GM10248 (cell line): ENCODE measurements around the gene ABCB9.
"Not testable (repeated sequence)": the region's sequence is repeated elsewhere in the genome, so short reads cannot be mapped to it uniquely, and the experiment has no call there.

Experiments used
- CTCF ChIA-PET: fragments of 300-600 bp; sonication (Branson Sonifier 250); formaldehyde crosslinking; extraction: SDS; loops from one replicate; lab custom pipeline; 2021; ENCODE audit warnings: antibody characterized with exemption; lab: Yijun Ruan, JAX
- POLR2A ChIA-PET: fragments of 350-650 bp; sonication (Branson Sonifier 250); formaldehyde crosslinking; extraction: SDS; loops from one replicate; lab custom pipeline; 2020; ENCODE audit warnings: antibody characterized with exemption; lab: Yijun Ruan, JAX
- DNase-seq: peaks from one replicate; pipeline ENCODE4 v3.0.0; 2012; ENCODE audit errors: extremely low spot score
- TF ChIP-seq, protein P1 (sequence below): IDR thresholded peaks from 2 replicates; pipeline ENCODE4 v1.5.1; 2012; ENCODE audit warnings: mild to moderate bottlenecking, low read depth; ENCODE audit errors: extremely low read depth, missing control alignments, control extremely low read depth

Gene ABCB9

DNA sequence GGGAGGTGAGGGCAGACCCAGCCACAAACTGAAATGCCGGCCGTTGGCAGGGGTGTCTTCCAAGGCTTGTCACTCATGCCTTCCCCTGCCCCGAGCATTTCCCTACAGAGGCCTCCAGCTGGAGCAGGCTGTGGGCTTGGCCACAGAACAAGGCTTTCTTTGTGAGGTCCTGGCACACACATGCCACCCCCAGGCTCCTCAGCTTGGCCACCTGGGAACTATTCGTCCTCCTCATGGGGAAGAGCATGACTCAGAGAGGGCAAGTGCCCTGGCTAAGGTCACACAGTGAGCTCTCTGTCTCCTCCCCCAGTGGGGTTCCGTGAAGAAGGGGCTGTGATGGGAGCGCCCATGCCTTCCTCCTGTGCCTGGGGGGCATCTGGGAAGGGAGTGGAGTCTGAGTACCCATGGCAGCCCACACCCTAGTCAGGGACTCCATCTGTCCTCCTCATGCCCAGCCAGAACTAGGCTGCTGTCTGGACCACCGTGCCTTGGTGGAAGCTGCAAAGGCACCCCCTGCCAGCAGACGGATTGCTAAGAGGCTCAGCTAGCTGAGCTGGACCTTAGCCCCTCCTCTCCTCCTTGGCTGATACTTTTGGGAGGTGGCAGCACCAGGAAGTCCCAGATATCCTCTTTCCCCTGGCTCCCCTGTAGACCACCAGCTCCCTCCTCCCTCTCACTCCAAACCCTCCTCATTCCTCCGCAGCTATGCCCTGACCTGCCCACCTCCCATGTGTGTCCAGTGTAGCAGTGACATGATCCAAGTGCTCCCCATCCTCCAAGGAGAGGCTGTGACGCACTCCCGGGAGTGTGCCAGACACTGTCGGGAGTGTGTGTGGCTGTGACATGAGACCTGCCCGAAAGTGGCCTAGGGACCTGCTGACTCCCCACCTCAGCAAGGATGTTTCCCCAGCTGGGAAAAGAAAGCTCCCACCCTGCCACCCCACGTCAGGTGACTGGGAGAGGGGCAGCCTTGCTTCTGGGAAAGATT, 21.4 kb downstream of the ABCB9 start:
- ChIA-PET CTCF (interaction anchor here (1.0 to 1.5 kb wide), 5 partner anchors 9 to 307 kb away, joined by 3 to 4 read pairs (median 4); no protein-coding TSS in a partner anchor), POLR2A (interaction anchor here (0.6 kb wide), 1 partner anchor 288 kb away, joined by 3 read pairs; the partner anchor contains the start of genes MPHOSPH9 and MTRFR)
- TF ChIP-seq, protein P1, sequence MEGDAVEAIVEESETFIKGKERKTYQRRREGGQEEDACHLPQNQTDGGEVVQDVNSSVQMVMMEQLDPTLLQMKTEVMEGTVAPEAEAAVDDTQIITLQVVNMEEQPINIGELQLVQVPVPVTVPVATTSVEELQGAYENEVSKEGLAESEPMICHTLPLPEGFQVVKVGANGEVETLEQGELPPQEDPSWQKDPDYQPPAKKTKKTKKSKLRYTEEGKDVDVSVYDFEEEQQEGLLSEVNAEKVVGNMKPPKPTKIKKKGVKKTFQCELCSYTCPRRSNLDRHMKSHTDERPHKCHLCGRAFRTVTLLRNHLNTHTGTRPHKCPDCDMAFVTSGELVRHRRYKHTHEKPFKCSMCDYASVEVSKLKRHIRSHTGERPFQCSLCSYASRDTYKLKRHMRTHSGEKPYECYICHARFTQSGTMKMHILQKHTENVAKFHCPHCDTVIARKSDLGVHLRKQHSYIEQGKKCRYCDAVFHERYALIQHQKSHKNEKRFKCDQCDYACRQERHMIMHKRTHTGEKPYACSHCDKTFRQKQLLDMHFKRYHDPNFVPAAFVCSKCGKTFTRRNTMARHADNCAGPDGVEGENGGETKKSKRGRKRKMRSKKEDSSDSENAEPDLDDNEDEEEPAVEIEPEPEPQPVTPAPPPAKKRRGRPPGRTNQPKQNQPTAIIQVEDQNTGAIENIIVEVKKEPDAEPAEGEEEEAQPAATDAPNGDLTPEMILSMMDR, result no peak
- no peak for DNase-seq

DNA sequence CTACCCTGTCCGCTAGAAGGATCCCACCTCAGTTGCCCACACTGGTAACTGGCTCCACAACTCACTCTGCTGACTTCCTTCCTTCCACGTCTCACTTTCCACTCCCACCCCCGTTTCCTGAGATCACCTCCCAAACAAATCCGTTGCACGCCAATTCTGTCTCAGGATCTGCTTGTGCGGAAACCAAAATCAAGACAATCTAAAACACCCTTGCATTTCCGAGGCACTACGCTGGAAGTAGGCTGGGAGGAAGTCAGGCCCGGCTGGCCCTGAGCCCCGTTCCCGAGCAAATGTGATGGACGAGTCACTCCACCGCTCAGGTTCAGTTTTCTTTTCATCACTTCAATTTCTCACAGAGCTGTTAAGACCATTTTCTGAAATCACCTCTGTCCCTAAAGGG, 23.1 kb downstream of the ABCB9 start:
- CTCF ChIA-PET, result no interaction called here
- TF ChIP-seq, protein P1, result no peak
- DNase-seq, result no peak
- POLR2A ChIA-PET, result no interaction called here

DNA sequence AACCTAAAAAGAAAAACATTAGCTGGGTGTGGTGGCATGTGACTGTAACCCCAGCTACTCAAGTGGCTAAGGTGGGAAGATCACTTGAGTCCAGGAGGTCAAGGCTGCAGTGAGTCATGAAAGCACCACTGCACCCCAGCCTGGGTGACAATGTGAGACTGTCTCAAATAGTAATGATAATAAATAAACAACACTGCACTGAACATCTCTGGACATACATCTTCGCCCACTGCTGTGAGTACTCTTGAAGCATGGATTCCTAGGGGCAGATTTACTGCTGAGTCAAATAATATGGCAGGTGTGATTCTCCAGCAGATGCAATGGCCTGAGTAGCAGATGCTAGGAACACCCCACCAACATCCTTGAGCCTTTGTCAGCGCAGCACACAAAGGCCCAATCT, 23.6 kb downstream of the ABCB9 start:
- no peak for DNase-seq
- POLR2A ChIA-PET, result interaction anchor here (0.6 to 0.7 kb wide), 2 partner anchors 10 to 79 kb away, joined by 4 to 6 read pairs; no protein-coding TSS in a partner anchor
- CTCF ChIA-PET, result interaction anchor here (0.8 to 1.0 kb wide), 2 partner anchors 10 to 12 kb away, joined by 3 to 4 read pairs; no protein-coding TSS in a partner anchor
- TF ChIP-seq, protein P1, result no peak

DNA sequence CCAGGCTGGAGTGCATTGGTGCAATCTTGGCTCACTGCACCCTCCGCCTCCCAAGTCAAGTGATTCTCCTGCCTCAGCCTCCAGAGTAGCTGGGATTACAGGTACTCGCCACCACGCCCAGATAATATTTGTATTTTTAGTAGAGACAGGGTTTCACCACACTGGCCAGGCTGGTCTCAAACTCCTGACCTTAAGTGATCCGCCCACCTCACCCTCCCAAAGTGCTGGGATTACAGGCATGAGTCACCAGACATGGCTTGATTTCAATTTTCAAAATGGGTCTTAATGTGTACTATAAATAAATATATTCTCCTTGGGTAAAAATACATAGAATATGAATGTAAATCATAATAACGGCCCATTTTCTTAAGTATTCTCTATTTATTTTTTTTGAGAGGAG, 24.9 kb downstream of the ABCB9 start:
- POLR2A ChIA-PET, result interaction anchor here (0.6 kb wide), 2 partner anchors 31 to 159 kb away, joined by 3 to 9 read pairs; no protein-coding TSS in a partner anchor

GRCh38 chr12:122939125-122939524, 27.1 kb downstream of the ABCB9 start:
- no peak for DNase-seq
- ChIA-PET POLR2A (no interaction called here), CTCF (interaction anchor here (1.0 kb wide), 1 partner anchor 74 kb away, joined by 3 read pairs; no protein-coding TSS in a partner anchor)
- TF ChIP-seq, protein P1, result no peak

More for the DNA sequence above, 24.9 kb downstream of the ABCB9 start:
- DNase-seq, CTCF ChIA-PET: not testable (repeated sequence)

DNA sequence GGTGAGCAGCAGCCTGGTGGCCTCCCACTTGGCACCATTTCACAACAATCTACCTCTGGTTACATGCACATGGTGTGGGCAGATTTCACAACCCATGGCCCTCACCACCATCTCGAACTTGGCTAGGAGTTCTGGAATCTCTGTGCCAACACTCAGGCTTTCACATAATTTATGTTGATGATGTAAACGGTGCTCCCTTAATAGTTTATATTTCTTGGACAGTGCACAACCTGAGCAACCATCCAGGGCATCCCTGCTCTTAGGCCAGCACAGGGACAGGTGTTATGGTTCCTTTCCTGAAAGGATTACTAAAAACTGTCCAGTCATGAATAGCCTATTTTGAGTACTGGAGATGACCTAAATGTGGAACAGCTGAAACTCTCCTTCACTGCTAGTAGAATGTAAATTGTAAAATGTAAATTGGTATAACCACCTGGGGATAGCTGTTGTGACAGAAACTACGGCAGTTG, 28.6 kb downstream of the ABCB9 start:
- ChIA-PET CTCF (interaction anchor here (1.2 kb wide), 1 partner anchor 13 kb away, joined by 3 read pairs; no protein-coding TSS in a partner anchor), POLR2A (no interaction called here)
- TF ChIP-seq, protein P1, result no peak
- DNase-seq, result no peak
